T-helper 22 cell (primary cell): Measurements from ENCODE around the gene AMBRA1.

Source experiments
- DNase-seq: peaks from one replicate; pipeline ENCODE4 v3.0.0-alpha.2; 2020; ENCODE audit warnings: low read depth

Gene AMBRA1

GRCh38 chr11:46367244-46367915, 226.4 kb downstream of the AMBRA1 start:
- peak; percentile 35 for DNase-seq

GRCh38 chr11:46366661-46367161, 227.1 kb downstream of the AMBRA1 start:
- DNase-seq = no peak

GRCh38 chr11:46366260-46366659, 227.6 kb downstream of the AMBRA1 start:
- no peak for DNase-seq

- no peak for DNase-seq
Observed at GRCh38 chr11:46364791-46365190, 229.0 kb downstream of the AMBRA1 start.

GRCh38 chr11:46364056-46364455, 229.8 kb downstream of the AMBRA1 start:
- DNase-seq = no peak

GRCh38 chr11:46363455-46364005, 230.3 kb downstream of the AMBRA1 start:
- no peak for DNase-seq

GRCh38 chr11:46363031-46363407, 230.8 kb downstream of the AMBRA1 start:
- no peak for DNase-seq

DNA sequence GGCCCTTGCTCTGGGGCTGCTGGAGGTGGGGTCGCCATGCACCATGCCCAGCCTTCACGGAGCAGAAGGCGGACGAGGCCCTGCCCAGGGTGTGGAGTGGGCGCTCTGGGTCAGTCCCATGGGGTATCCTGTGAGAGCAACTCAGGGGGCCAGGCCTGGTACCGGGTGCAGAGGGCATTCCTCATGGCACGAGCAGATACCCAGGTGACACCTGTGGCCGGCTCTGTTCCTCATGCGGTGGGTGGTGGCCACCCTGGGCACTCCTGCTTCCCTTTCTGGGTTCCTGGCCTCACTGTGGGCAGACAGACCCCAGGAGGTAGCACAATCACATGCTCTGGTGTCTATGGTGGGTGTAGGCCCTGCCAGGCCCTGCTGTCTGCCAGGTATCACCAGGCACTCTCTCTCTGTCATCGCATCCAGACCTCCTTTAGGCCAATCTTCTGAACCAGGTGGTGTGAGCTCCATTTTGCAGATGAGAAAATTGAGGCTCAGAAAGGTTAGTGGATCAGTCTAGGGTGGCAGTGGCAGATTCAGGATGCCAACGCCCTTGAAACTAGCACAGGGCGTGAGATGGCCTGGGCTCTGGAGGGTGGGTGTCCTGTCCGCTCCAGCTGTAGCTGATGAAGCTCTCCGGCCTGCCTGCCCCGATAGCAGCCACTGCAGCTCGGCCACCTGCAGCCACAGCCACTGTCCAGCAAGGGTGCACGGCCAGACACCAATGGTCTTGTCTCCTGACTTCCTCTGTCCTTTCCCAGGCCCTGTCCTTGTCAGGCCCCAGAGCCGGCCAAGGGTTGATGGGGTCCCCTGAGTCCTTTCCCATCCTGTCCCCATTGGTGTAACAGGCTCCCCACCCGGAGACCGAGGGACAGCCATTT, 231.4 kb downstream of the AMBRA1 start:
- DNase-seq = no peak

- peak; percentile 42 for DNase-seq
Observed at GRCh38 chr11:46361283-46362155, 232.3 kb downstream of the AMBRA1 start.

GRCh38 chr11:46360878-46361277, 232.9 kb downstream of the AMBRA1 start:
- DNase-seq = no peak

GRCh38 chr11:46359953-46360352, 233.9 kb downstream of the AMBRA1 start:
- DNase-seq = no peak

DNA sequence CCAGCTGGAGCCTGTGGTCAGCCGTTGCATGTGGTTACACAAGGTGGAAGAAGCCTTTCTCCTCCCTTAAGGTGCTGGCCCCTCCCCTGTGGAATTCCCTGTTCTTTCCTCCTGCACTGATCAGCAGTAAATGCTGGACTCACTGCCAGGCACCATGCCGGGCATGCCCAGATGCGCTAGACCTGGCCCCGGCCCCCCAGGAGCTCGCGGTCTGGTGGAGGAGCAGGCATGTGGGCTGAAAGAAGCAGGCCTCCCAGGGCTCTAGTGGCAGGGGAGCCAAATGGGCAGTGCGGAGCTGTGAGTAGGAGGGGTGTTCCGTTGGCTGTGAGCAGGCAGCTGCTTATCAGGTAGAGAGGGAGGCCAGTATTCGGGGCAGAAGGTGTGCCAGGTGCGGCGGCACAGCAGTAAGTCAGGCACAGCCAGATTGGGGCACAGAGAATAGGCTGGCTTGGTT, 236.3 kb downstream of the AMBRA1 start:
- DNase-seq = no peak

DNA sequence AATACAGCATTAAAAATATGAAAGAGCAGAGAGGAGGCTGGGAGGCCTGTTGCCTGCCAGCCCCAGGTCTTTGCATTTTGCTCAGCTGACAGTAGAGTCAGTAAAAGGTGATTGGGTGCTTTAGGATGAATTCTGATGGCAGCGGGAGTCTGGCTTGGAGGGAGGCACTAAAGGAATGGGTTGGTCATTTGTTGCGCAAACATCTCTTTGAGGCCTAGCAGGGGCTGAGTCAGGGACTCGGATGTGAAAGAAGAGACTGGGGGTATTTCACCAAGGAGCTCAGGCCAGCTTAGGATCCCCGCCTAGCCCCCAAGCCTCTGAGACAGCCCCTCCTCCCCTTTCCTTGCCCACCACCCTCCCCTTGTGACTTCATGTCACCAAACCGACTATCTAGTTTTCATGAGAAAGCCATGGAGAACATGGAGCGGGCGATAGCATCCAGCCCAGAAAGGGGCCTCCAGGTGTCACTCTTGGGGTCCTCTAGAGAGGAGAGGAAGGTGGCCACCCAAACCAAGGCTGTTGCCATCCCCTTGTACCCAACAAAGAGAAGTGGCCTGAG, 236.8 kb downstream of the AMBRA1 start:
- no peak for DNase-seq

DNA sequence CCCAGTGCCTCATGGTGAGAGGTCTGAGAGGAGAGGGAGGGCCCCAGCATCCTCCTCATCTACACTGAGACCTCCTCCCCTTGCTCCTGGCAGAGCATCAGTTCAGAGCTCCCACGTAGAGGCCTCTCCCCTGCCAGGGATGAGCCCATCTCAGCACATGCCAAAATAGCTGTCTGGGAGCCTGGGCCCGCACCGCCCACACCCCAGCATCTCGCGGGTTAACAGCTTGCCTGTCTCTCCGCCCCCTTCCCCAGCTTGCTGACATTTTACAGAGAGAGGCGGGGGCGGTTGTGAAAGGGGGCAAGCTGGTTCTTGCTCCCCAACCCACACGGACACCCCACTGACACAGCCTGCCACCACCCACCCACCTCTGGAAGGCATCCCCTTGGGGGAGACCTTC, 240.1 kb downstream of the AMBRA1 start:
- no peak for DNase-seq

GRCh38 chr11:46352063-46352841, 241.6 kb downstream of the AMBRA1 start:
- DNase-seq = peak; percentile 80

- DNase-seq = no peak
Observed at GRCh38 chr11:46351606-46352005, 242.2 kb downstream of the AMBRA1 start.

- no peak for DNase-seq
Observed at GRCh38 chr11:46351148-46351547, 242.7 kb downstream of the AMBRA1 start.

DNA sequence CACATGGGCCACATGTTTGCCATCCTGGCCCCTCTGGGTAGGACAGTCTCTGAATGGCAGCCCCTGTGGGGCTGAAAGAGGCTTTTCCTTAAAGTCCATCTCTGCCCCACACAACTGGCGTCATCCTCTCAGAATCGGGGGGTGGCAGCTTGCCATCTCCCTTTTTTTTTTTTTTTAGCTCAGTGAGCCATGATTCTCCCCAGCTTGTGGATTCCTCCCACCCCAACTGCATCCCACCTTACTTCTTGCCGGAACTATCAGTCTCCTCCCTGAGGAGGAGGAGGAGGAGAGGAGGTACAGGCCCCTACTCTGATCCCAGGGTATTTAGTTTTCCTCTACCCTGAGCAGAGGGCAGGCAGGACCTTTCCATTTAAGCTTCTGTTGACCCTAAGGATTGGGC, 243.1 kb downstream of the AMBRA1 start:
- DNase-seq = no peak

DNA sequence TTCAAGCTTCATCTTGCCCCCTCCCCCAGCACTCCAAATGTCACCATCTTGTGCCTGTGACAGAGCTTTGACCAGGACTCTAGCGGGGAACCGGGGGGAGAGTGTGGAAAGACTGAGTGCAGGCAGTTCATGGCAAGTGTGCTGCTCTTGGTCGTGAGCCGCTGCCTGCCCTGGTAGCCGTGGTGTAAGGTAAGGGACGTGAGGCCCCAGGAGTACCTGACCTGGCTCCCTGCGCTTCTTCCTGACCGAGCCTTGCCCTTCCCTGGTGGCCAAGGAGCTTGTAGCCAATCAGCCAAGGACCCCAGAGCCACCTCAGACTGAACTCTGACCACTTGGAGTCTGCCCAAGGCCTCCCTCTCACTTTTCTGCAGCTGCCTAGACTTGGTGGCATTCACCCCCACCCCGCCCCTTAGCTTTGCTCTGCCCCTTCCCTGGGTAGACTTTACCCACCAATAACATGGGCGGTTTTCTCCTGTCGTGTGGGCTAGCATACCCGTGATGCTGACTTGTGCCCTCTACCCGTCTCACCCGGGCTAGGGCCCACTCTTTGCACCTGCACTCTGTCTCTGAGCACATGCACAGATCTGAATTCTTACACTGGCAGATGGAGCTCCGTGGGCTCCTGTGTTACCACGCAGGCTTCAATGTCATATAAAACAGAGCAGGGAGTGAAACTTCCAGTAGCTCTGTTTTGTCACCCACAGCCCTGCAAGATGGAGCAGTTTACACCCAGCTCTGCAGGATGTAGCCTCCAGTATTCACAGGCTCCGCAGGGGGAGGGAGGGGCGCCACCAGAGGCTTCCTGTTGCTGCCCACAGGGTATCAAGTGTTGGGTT, 245.0 kb downstream of the AMBRA1 start:
- peak; percentile 30 for DNase-seq
